ENCODE measurements around the gene RSRC1. TPM values are rescaled to one million over a fixed set of nuclear protein-coding genes. Genes with fewer than 3 reads are reported as not detected.
"Not testable (repeated sequence)": the region's sequence is repeated elsewhere in the genome, so short reads cannot be mapped to it uniquely, and the experiment has no call there.

RSRC1 gene
- total RNA-seq, 1 donor from 2014 or later: 28.5 TPM

DNA sequence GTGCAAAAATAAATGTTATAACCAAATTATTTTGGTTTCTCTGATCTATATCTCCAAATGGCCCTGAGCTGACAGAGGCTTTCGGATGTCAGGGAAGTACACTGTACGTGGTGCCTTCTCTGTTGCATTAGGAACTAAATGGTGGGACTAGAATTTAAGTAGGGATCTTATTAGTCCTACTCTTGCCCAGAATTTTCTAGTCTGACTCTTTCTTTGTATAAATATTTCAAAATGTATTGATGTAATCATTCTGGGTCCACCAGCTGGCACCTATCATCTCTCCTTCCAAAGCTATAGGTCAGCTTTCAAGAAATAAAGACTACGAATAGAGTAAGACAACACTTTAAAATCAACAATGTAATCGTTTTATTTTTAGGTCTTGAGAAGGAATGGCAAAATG is 438.8 kb downstream of the RSRC1 start:
- DNase-seq (ENCODE audit: low read depth) (no peak), FAIRE-seq (no peak)
- no peak overlapping the region for H3K27ac Mint-ChIP-seq (ENCODE audit: unreplicated experiment)
- no peaks in the 10 kb centered on the region for H3K4me1 Mint-ChIP-seq (ENCODE audit: low read depth, unreplicated experiment)
- H2AFZ ChIP-seq (ENCODE audit: low read depth, low read length): no peak overlapping the region
- H3K27ac ChIP-seq (ENCODE audit: low read depth, low read length): no peak overlapping the region
- H3K4me3 ChIP-seq (ENCODE audit: insufficient read depth, low read depth, low read length): no peak overlapping the region
- H3K4me2 ChIP-seq (ENCODE audit: low read length): no peak overlapping the region
- H3K9ac ChIP-seq (ENCODE audit: low read length): no peak overlapping the region
- no peaks in the 10 kb centered on the region for H3K27me3 Mint-ChIP-seq (ENCODE audit: low read depth, unreplicated experiment)
- H3K27me3 ChIP-seq (ENCODE audit: insufficient read depth, low read length): no peaks in the 10 kb centered on the region
- H3K79me2 ChIP-seq (ENCODE audit: insufficient read depth, low read length): no peaks in the 10 kb centered on the region
- H3K36me3 Mint-ChIP-seq (ENCODE audit: low read depth, unreplicated experiment): peaks cover 6% of the 10 kb centered on the region
- no peak for TF ChIP-seq EZH2 (IDR thresholded peaks at IDR 0.05; ENCODE audit: insufficient read depth, low read length)
- TF ChIP-seq, protein P1, sequence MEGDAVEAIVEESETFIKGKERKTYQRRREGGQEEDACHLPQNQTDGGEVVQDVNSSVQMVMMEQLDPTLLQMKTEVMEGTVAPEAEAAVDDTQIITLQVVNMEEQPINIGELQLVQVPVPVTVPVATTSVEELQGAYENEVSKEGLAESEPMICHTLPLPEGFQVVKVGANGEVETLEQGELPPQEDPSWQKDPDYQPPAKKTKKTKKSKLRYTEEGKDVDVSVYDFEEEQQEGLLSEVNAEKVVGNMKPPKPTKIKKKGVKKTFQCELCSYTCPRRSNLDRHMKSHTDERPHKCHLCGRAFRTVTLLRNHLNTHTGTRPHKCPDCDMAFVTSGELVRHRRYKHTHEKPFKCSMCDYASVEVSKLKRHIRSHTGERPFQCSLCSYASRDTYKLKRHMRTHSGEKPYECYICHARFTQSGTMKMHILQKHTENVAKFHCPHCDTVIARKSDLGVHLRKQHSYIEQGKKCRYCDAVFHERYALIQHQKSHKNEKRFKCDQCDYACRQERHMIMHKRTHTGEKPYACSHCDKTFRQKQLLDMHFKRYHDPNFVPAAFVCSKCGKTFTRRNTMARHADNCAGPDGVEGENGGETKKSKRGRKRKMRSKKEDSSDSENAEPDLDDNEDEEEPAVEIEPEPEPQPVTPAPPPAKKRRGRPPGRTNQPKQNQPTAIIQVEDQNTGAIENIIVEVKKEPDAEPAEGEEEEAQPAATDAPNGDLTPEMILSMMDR (IDR thresholded peaks at IDR 0.05; ENCODE audit: insufficient read depth, low read depth, low read length): no peak
- no peaks in the 10 kb centered on the region for H3K36me3 ChIP-seq (ENCODE audit: insufficient read depth, low read length)
- H3K9me3 ChIP-seq (ENCODE audit: insufficient read depth, low read depth, low read length): no peaks in the 10 kb centered on the region
- no peak overlapping the region for H3K4me3 Mint-ChIP-seq (ENCODE audit: unreplicated experiment)
- H4K20me1 ChIP-seq (ENCODE audit: insufficient read depth, low read length): no peaks in the 10 kb centered on the region
- no peaks in the 10 kb centered on the region for H3K9me3 Mint-ChIP-seq (ENCODE audit: unreplicated experiment)
- H3K4me1 ChIP-seq (ENCODE audit: insufficient read depth, low read length): no peaks in the 10 kb centered on the region

DNA sequence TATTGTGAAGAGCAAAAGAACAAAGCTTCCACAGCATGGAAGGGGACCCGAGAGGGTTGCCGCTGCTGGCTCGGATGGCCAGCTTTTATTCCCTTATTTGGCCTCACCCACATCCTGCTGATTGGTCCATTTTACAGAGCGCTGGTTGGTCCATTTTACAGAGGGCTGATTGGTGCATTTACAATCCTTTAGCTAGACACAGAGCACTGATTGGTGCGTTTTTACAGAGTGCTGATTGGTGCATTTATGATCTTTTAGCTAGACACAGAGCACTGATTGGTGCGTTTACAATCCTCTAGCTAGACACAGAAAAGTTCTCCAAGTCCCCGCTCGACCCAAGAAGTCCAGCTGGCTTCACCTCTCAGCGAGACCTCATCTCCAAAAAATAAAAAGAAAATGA is 440.0 kb downstream of the RSRC1 start:
- not testable (repeated sequence) for H3K36me3 Mint-ChIP-seq (ENCODE audit: low read depth, unreplicated experiment); H3K27me3 Mint-ChIP-seq (ENCODE audit: low read depth, unreplicated experiment)

DNA sequence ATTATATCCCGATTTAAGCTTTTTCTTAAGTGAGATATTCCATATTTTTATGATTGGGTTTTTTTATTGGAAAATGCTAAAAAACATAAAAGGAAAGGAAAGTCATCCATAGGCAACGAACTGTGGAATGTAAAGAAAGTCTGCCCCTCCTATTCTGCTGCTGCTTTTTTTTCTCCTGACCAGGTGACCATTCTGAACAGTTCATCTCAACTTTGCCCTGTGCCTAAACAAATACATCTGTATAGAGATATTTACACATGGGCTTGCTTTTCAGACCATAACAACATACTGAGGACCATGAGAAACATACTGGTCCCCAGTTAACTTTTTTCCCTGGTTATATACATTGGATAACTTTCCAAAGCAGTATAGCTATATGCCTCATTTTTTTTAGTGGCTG is 442.2 kb downstream of the RSRC1 start:
- Mint-ChIP-seq H3K9me3 (ENCODE audit: unreplicated experiment) (no peaks in the 10 kb centered on the region), H3K4me3 (ENCODE audit: unreplicated experiment) (no peak overlapping the region), H3K36me3 (ENCODE audit: low read depth, unreplicated experiment) (peaks cover 4% of the 10 kb centered on the region), H3K27me3 (ENCODE audit: low read depth, unreplicated experiment) (no peaks in the 10 kb centered on the region), H3K27ac (ENCODE audit: unreplicated experiment) (no peak overlapping the region), H3K4me1 (ENCODE audit: low read depth, unreplicated experiment) (no peaks in the 10 kb centered on the region)
- Histone ChIP-seq H2AFZ (ENCODE audit: low read depth, low read length) (no peak overlapping the region), H3K79me2 (ENCODE audit: insufficient read depth, low read length) (no peaks in the 10 kb centered on the region), H3K9me3 (ENCODE audit: insufficient read depth, low read depth, low read length) (no peaks in the 10 kb centered on the region), H3K27me3 (ENCODE audit: insufficient read depth, low read length) (no peaks in the 10 kb centered on the region), H3K4me3 (ENCODE audit: insufficient read depth, low read depth, low read length) (no peak overlapping the region), H3K4me2 (ENCODE audit: low read length) (no peak overlapping the region), H3K4me1 (ENCODE audit: insufficient read depth, low read length) (no peaks in the 10 kb centered on the region), H3K36me3 (ENCODE audit: insufficient read depth, low read length) (no peaks in the 10 kb centered on the region), H3K9ac (ENCODE audit: low read length) (no peak overlapping the region), H4K20me1 (ENCODE audit: insufficient read depth, low read length) (no peaks in the 10 kb centered on the region), H3K27ac (ENCODE audit: low read depth, low read length) (no peak overlapping the region)
- no peak for TF ChIP-seq EZH2 (IDR thresholded peaks at IDR 0.05; ENCODE audit: insufficient read depth, low read length)
- FAIRE-seq (no peak), DNase-seq (ENCODE audit: low read depth) (no peak)

More for the DNA sequence above, 440.0 kb downstream of the RSRC1 start:
- H3K27ac ChIP-seq (ENCODE audit: low read depth, low read length); H3K79me2 ChIP-seq (ENCODE audit: insufficient read depth, low read length); FAIRE-seq; H3K4me3 ChIP-seq (ENCODE audit: insufficient read depth, low read depth, low read length); H3K9ac ChIP-seq (ENCODE audit: low read length); H3K4me1 ChIP-seq (ENCODE audit: insufficient read depth, low read length); H3K9me3 Mint-ChIP-seq (ENCODE audit: unreplicated experiment); H3K36me3 ChIP-seq (ENCODE audit: insufficient read depth, low read length); H3K27ac Mint-ChIP-seq (ENCODE audit: unreplicated experiment); H3K27me3 ChIP-seq (ENCODE audit: insufficient read depth, low read length); H3K9me3 ChIP-seq (ENCODE audit: insufficient read depth, low read depth, low read length); H4K20me1 ChIP-seq (ENCODE audit: insufficient read depth, low read length); H3K4me2 ChIP-seq (ENCODE audit: low read length); H3K4me3 Mint-ChIP-seq (ENCODE audit: unreplicated experiment); H2AFZ ChIP-seq (ENCODE audit: low read depth, low read length); DNase-seq (ENCODE audit: low read depth); H3K4me1 Mint-ChIP-seq (ENCODE audit: low read depth, unreplicated experiment): not testable (repeated sequence)

DNA sequence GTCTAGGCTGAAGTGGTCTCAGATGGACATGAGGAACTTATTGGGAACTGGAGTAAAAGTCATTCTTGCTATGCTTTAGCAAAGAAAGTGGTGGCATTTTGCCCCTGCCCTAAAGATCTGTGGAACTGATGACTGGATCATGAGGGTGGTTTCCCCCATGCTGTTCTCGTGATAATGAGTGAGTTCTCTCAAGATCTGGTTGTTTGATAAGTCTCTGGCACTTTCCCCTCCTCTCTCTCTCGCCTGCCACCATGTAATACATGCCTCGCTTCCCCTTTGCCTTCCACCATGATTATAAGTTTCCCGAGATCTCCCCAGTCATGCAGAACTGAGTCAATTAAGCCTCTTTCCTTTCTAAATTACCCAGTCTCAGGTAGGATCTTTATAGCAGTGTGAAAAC is 449.6 kb downstream of the RSRC1 start:
- Histone ChIP-seq H3K27me3 (ENCODE audit: insufficient read depth, low read length) (no peaks in the 10 kb centered on the region), H3K36me3 (ENCODE audit: insufficient read depth, low read length) (no peaks in the 10 kb centered on the region), H4K20me1 (ENCODE audit: insufficient read depth, low read length) (no peaks in the 10 kb centered on the region), H3K9me3 (ENCODE audit: insufficient read depth, low read depth, low read length) (no peaks in the 10 kb centered on the region), H3K79me2 (ENCODE audit: insufficient read depth, low read length) (no peaks in the 10 kb centered on the region), H3K4me3 (ENCODE audit: insufficient read depth, low read depth, low read length) (no peak overlapping the region), H2AFZ (ENCODE audit: low read depth, low read length) (no peak overlapping the region), H3K9ac (ENCODE audit: low read length) (no peak overlapping the region), H3K27ac (ENCODE audit: low read depth, low read length) (no peak overlapping the region), H3K4me1 (ENCODE audit: insufficient read depth, low read length) (no peaks in the 10 kb centered on the region), H3K4me2 (ENCODE audit: low read length) (no peak overlapping the region)
- Mint-ChIP-seq H3K36me3 (ENCODE audit: low read depth, unreplicated experiment) (no peaks in the 10 kb centered on the region), H3K9me3 (ENCODE audit: unreplicated experiment) (no peaks in the 10 kb centered on the region), H3K4me1 (ENCODE audit: low read depth, unreplicated experiment) (no peaks in the 10 kb centered on the region), H3K4me3 (ENCODE audit: unreplicated experiment) (no peak overlapping the region), H3K27me3 (ENCODE audit: low read depth, unreplicated experiment) (peaks cover 2% of the 10 kb centered on the region), H3K27ac (ENCODE audit: unreplicated experiment) (no peak overlapping the region)
- DNase-seq (ENCODE audit: low read depth): no peak
- TF ChIP-seq, protein P1 (IDR thresholded peaks at IDR 0.05; ENCODE audit: insufficient read depth, low read depth, low read length): no peak
- TF ChIP-seq EZH2 (IDR thresholded peaks at IDR 0.05; ENCODE audit: insufficient read depth, low read length): no peak
- FAIRE-seq: no peak

All from astrocyte (in vitro differentiated cells and primary cell).